KG1 (cell line): ENCODE data around the gene HLTF.
"Not testable (repeated sequence)": the region's sequence is repeated elsewhere in the genome, so short reads cannot be mapped to it uniquely, and the experiment has no call there.

ENCODE experiments used
- DNase-seq: peaks from one replicate; lab custom pipeline; 2025; lab: John Stamatoyannopoulos, UW

Gene HLTF, protein sequence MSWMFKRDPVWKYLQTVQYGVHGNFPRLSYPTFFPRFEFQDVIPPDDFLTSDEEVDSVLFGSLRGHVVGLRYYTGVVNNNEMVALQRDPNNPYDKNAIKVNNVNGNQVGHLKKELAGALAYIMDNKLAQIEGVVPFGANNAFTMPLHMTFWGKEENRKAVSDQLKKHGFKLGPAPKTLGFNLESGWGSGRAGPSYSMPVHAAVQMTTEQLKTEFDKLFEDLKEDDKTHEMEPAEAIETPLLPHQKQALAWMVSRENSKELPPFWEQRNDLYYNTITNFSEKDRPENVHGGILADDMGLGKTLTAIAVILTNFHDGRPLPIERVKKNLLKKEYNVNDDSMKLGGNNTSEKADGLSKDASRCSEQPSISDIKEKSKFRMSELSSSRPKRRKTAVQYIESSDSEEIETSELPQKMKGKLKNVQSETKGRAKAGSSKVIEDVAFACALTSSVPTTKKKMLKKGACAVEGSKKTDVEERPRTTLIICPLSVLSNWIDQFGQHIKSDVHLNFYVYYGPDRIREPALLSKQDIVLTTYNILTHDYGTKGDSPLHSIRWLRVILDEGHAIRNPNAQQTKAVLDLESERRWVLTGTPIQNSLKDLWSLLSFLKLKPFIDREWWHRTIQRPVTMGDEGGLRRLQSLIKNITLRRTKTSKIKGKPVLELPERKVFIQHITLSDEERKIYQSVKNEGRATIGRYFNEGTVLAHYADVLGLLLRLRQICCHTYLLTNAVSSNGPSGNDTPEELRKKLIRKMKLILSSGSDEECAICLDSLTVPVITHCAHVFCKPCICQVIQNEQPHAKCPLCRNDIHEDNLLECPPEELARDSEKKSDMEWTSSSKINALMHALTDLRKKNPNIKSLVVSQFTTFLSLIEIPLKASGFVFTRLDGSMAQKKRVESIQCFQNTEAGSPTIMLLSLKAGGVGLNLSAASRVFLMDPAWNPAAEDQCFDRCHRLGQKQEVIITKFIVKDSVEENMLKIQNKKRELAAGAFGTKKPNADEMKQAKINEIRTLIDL

DNA sequence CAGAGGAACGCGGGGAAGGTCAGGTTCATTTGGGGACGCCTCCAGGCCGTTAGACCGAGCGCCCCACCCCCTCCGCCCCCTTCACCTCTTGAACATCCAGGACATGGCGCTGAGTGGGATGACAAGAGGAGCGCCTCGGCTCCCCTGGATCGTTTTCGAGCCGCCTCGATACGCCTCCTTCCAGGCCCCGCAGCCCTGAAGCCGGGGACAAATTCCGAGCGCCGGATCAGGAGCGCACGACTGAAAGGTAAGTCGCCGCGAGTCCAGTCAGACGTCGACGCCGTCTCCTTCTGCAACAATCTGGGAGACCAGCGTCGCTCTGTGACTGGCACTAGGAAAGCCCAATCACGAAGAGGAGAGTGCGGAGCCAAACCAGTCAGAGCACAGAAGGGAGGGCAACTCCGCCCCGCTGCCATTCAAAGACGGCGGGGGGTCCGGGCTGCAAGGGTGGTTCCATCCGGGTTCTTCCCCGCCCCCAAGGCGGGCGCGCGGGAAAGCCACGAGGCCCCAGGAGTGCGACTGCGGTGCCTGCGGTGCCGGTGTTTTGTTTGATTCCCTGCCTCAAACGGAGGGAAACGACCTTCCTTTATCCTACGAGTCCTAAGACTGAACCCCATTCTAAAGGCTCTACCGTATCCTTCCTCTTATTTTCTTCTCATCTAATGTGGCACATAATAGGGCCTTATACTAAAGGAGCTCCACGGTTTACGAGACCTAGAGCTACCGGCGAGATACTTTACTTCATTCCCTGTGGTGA is at the start of gene HLTF:
HLTF (minus strand) TSS at position 302 of the 757 bp plus-strand sequence; CDS start at position 105, 197 bp downstream.
- DNase-seq: peak; percentile 89

DNA sequence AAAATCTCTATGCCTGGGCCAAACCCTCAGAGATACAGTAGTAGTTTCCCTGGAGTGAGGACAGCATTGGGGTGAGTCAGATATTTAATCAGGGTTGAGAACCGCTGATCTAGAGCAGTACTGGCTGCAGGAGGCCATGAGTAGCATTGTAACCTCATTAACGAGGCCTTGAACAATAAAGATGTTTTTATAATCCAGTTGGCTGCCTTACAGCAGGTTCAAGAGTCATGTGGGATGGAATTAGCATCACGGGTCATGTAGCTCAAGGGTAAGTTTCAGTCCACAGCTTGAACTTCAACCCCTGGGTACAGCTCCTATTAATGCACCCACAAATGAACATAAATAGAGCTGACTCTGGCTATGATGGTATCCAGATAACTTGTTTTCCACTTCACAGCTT is 48.2 kb upstream of the HLTF start:
- DNase-seq: no peak

DNA sequence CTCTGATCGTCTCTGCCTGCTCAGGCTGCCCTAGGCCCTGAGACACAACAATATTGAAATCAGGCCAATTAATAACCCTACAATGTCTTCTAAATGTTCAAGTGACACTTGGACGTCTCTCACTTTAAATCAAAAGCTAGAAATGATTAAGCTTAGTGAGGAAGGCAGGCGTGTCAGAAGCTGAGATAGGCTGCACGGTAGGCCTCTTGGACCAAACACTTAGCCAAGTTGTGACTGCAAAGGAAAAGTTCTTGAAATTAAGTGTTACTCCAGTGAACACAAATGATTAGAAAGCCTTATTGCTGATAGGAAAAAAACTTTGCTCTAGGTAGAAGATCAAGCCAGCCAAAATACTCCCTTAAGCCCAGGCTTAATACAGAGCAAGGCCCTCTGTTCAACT is 45.3 kb upstream of the HLTF start:
- DNase-seq: no peak

DNA sequence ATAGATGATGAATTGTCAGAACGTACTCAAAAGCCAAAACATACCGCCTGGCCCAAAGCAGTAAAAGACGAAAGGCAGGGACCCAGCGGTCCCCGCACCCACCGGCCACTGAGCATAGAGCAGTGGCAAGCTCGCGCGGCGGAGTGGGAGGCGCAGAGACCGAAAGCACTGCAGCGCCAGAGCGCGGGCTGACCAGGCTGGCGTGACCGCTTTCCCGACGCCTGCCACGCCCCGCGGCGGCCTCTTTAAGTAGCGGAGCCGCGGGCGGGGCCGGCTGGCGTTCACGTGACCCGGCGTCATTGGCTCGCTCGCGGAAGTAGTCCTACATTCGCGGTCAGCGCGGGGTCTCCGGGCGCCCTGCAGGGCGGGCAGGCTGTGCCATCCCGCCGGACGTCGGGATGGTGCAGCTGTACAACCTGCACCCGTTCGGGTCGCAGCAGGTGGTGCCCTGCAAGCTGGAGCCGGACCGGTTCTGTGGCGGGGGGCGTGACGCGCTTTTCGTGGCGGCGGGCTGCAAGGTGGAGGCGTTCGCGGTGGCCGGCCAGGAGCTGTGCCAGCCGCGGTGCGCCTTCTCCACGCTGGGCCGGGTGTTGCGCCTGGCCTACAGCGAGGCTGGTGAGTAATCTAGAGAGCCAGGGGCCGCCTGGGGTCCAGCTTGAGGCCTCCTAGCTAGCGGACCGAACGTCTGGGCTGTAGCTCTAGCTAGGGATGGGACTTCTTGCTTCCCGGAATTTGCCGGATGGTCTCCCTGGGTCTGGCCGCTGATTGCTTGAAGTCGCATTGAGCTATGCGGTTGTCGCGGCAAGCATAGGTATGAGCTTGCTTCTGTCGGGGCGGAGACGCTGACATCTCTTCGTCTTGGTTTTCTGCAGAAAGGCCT is 43.2 kb upstream of the HLTF start, which contains the start of gene HPS3:
HPS3 (plus strand) TSS at position 313 of the 880 bp plus-strand sequence; CDS start at position 399, 86 bp downstream.
- DNase-seq: peak; percentile 78

DNA sequence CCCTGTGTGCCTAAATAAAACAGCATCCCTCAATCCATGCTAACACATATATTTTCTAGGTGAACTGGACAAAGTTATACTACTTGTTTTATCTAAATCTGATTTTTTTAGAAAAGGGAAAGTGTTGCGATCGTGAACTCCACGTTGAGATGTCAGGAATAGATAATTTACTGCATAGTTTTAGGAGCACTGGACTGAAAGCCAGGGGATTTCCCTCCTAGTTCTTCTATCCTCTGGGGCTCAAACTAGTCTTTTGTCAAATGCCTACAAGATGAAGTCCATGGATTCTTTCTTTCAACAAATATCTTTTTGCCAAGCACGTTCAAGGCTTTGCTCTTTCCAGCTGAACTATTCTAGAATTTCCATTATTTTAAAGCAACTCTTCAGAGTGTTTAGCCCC is 42.5 kb upstream of the HLTF start:
- no peak for DNase-seq

DNA sequence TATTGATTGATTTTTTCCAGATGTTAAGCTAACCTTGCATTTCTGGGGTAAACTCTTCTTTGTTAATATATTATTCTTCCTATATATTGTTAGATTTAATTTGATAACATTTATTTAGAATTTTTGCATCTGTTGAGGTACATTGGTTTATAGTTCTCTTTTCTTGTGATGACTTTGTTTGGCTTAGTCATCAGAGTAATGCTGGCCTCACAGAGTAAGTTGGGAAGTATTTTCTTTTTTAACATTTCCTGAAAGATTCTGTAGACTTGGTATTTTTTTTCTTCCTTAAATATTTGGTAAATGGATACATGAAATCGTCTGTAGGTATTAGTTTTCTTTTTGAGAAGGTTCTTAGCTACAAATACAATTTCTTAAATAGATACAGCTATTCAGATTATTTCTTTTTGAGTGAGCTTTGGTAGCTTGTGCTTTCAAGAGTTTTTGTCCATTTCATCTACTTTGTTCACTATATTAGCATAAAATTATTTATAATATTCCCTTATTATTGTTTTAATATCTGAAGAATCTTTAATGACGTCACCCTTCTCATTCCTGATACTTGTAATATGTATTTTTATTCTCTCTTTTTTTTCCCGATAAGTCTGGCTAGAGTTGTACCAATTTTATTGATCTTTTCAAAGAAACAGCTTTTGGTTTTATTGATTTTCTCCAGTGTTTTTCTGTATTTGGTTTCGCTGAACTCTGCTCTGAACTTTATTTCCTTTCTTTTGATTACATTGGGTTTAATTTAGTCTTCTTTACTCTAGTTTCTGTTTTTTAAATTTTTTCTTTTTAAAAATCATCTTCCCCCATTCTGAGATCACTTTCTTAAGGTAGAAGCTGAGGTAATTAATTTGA is 36.6 kb upstream of the HLTF start:
- no peak for DNase-seq

DNA sequence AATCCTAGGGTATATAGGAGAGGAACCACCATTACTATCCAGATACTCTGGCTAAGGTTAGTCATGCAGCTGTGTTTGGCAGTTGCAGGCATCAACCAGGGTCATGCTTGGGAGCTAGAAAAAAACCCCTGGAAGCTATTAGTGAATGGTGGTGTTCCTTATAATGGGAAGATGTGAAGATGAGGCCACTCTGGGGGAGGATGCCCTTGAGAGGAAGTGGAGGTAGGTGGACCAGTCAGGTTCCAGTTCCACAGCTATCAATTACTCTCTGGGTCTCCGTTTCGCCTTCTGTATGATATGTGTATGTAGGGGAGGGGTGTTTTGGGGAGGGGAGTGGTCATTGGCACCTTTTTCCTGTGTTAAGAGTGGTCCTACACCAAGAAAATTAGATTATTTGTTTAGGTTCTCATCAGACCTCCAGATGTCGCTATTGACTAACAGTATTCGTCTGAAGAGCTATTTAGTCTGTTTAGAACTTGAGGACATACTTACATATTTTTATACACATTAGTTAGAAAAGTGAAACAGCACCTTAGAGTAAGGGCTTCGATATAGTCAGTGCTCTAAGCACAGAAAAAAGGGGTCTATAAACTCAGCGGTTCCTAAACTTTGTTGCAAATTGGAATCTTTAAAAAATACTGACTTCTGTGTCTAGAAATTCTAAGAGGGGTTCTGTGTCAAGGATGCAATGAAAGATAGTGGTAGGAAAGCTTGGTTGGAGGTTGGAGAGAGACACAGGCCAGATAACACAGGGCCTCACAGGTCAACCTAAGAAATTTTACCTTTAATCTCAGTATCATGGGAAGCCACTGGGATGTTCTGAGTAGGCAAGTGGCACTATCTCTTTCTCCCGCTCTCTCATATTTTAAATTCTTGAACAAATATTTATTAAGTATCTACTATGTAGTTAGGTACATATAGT is 34.0 kb upstream of the HLTF start:
- DNase-seq: peak; percentile 48

DNA sequence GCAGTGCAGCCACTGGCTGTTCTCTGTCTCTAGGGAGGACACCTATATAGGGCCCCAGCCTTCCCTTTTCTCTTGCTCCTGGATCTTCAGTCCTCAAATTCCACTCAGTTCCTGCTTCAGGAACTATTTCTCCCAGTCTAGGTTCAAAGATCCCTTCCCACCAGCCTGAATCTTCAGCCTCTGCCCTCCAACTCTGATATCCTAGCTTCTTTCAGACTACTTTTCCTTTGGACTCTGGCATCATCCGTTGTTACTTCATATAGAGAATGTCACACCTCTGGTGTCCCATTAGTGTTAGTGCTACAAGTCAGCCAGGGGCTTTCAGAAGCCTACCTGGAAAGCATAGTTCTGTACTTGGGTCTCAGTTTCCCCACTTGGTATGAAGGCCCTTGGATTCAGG is 33.1 kb upstream of the HLTF start:
- DNase-seq: no peak

DNA sequence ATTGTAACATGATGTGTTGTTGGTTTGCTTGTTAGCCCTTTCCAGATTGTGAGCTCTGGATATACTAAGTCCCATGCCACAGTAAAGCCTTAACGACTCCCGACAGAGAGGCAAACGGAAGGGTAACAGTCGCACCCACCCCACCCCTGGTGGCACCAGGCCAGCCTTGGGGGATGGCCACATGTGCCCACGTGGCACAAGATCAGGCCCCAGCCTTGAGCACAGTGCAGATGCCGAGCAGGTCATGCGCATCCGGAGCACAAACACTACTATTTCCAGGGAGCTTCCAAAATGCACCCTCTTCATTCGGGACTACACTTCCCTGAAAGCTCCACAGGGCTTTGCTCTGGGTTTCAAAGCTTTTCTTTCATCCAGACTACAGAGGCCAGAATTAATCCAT is 32.4 kb upstream of the HLTF start:
- DNase-seq: no peak

DNA sequence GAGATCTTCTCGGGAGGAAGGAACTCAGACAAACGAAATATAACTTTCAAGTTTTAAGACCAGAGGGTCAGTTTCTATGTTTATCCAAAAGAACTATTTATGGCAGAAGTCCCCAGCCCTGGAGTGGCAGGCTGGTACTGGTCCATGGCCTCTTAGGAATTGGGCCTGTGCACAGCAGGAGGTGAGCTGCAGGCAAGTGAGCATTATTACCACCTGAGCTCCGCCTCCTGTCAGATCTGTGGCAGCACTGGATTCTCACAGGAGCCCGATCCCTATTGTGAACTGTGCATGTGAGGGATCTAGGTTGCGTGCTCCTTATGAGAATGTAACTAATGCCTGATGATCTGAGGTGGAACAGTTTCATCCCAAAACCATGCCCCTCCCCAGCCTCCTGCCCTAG is 28.8 kb upstream of the HLTF start:
- no peak for DNase-seq

DNA sequence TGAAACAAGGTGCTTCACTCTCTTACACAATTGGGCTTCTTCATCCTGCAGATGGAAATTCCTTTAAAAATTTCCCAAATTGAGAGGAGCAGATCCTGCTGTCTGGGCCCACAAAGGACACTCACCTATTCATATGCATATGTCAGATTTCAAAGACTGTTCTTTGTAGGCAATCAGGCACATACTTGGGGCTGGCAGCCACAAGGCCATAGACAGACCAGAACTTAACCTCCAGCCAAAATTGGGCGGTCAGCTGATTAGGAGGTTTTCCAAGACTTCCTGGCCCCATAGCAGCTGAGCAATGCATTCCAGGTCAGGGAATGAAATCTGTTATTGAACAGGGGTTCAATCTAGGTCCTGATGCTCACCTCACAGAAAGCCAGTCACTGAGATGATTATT is 28.1 kb upstream of the HLTF start:
- DNase-seq: no peak

DNA sequence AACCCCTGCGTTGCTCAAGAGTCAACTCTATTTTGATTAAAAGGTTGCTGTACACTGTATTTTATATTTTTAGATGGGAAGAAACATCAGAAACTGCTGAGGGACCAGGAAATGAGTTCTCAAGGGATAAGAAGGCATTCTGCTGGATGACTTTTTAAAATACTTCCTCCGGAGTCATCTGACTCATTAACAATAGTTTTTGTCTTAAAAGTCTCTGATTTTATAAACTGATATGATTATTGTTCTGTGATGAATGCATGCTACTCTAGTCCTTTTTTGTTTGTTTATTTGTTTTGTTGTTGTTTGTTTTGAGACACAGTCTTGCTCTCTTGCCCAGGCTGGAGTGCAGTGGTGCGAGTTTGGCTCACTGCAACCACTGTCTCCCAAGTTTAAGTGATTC is 18.2 kb upstream of the HLTF start:
- DNase-seq: no peak

DNA sequence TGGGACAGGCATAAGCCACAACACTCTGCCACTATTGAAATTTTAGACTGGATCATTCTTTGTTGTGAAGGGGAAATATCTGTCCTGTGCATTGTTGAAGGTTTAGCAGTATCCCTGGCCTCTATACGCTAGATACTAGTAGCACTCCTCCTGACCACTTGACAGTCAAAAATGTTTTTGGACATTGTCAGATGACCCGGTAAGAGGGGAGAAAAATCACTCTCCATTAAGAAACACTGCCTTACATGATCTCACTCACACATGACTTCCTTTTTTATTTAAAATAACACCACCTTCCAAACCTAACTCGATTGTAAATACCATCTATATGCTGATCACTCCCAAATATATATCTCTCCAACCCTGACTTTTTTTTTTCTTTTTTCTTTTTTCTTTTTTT is 15.3 kb upstream of the HLTF start:
- DNase-seq: no peak

DNA sequence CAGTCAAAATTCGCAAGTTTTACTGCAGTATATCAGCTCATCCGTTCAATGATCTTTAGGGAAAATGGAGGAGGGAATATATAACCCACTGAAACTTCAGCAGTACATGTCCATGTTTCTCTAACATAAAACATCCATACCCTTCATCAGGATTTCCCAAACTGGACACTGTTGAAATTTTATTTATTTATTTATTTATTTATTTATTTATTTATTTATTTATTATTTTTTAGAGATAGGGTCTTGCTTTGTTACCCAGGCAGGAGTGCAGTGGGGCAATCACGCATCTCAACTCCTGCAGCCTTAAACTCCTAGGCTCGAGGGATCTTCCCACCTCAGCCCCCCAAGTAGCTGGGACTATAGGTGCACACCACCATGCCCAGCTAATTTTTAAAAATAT is 14.8 kb upstream of the HLTF start:
- no peak for DNase-seq

DNA sequence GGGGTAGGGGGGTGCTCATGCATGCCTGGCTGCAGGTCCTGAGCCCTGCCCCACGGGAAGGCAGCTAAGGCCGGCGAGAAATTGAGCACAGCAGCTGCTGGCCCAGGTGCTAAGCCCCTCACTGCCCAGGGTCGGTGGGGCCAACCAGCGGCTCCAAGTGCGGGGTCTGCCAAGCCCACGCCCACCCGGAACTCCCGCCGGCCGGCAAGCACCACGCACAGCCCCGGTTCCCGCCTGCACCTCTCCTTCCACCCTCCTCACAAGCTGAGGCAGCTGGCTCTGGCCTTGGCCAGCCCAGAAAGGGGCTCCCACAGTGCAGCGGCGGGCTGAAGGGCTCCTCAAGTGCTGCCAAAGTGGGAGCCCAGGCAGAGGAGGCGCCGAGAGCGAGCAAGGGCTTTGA is 11.7 kb upstream of the HLTF start:
- DNase-seq: not testable (repeated sequence)

DNA sequence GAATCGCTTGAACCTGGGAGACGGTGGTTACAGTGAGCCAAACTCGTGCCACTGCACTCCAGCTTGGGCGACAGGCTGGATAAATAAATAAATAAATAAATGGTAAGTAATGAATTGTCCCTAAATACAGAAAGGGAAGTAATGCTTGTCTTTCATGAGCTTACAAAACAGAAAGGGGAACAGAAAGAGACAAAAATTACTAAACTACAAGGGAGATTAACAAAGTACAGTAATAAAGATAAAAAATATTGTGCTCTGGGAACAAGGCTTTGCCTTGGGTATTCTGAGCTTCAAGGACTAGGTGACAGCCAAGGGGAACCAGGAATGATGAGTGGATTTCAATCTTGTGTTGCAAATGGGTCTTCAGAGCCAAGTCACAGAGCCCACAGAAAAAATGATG is 9.2 kb upstream of the HLTF start:
- no peak for DNase-seq

DNA sequence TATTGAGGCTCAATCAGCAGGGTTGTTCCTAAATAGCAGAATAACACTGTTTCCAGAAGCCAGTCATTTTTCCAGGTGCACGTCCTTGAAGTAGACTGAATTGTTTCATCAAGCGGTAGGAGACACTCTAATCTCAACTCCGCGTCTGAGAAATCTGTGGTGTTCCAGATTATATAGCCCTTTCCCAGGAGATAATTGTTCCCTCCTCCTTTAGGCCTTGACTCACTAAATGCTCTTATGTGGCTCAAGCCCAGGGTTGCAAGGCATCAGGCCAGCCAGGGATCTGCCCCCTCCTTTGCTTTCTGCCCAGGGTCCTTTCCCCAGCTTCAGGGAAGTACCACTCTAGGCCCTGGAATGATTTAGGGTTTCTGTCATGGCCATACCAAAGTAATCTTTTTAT is 5.7 kb upstream of the HLTF start:
- DNase-seq: no peak

DNA sequence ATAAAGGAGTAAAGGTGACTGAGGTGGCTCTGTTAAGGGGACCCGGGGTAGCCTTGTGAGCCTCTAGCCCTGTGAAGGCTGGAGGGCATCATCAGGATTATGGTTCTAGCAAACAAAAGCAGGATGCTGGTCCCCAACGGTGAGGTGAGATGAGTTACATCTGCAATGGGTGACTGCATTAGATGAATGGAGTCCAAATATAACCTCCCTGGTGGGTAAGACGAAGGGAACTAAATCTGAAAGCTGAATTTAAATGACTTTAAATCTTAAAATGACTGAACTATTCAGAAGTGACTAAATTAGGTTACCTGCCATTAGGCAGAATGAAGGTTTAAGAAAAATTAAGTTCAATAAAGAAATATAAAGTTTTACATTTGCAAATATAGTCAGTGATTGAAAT is 4.6 kb upstream of the HLTF start:
- no peak for DNase-seq

DNA sequence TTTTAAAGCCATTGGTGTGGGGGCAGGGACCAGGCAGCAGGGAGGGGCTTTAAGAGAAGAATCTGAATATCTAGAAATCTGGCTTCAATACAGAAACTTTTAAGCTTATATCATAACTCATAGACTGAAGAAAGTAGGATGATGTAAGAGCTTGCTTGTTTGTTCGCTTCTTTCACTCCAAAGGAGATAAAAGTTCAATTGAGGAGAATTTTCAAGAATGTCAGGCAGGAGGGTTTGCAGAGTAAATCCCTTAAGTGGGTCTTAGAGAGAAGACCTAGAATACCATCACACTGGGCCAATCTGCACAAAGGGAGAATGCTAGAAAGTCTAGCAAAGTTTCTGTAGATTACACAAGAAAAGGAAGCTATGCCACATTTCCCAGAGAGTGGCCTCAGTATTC is 4.1 kb upstream of the HLTF start:
- DNase-seq: no peak
